NCI-H526 treated with DMSO at 0.1 percent for 48 hours (cell line): ENCODE measurements around the gene TMEM126A.
"Not testable (repeated sequence)": the region's sequence is repeated elsewhere in the genome, so short reads cannot be mapped to it uniquely, and the experiment has no call there.

Experiments
- DNase-seq: peaks from one replicate; lab custom pipeline; 2025; lab: John Stamatoyannopoulos, UW

Gene TMEM126A

GRCh38 chr11:85658180-85658579 is 10.4 kb downstream of the TMEM126A start:
- DNase-seq, result no peak

GRCh38 chr11:85661972-85662664 is 14.4 kb downstream of the TMEM126A start:
- DNase-seq, result no peak

DNA sequence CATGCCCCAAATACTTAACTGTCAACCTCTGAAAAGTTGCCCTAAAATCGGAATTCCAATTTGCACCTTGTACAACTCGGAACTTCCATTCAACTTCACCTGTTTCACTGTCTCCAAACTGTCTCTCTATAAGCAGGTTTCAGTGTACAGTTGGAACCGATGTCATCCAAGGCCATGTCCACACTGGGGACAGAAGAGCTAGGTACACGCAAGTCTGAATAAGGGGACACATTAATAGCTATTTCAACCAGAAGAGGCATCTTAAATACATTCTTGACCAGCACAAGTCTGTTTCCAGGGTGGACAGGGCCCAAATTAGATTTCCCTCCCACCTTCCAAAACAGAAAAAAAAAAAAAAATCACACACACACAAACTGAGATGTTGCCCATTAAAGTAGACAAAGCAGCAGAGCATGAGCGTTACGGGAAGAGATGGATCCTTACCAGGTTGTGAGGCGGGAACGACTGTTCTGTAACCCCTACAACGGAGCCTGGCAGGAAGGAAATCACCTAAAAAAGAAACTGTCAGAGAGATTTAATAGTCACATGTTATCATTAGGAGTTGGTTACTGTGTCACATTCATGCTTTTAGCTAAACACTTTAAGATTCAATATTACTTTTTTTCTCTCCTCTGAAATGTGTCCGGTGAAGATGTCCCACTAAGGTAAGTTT is 15.4 kb downstream of the TMEM126A start:
- DNase-seq, result no peak

DNA sequence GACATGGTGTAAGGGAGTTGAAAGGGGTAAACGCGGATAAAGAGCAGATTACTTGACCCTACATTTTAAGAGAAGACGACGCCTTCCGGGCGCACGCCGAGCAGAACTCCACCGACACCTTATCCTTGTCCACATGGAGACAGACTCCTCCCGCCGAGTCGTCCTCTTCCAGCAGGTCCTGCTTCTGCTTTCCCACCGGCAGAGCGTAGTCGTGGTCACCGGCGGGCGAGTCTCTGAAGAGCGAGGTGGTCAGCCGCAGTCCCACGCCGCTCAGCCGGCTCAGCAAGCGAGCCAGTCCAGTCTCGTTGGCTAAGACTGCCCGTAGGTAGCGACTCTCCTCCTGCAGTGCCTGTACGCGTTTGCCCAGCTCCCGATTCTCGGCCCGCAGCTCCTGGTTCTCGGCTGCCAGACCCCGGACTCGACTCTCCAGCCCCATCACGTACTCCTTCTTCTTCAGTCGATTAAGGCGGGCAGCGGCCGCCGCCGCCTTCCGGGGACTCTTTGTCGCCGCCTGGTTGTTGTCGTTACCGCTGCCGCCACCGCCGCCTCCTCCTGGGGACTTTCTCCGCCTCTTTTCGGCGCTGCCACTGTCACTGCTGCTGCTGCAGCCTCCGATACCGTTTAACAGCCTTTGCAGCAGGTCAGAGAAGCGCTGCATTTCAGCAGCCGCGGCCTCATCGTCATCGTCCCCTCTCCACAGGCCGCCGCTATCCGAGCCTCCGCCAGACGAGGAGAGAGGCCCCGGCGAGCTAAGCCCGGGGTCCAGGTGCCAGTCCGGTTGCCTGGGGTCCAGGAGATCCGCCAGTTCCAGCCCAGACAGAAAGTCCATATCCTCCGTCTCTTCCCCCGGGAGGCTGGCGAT is 16.2 kb downstream of the TMEM126A start:
- DNase-seq, result peak; percentile 74

DNA sequence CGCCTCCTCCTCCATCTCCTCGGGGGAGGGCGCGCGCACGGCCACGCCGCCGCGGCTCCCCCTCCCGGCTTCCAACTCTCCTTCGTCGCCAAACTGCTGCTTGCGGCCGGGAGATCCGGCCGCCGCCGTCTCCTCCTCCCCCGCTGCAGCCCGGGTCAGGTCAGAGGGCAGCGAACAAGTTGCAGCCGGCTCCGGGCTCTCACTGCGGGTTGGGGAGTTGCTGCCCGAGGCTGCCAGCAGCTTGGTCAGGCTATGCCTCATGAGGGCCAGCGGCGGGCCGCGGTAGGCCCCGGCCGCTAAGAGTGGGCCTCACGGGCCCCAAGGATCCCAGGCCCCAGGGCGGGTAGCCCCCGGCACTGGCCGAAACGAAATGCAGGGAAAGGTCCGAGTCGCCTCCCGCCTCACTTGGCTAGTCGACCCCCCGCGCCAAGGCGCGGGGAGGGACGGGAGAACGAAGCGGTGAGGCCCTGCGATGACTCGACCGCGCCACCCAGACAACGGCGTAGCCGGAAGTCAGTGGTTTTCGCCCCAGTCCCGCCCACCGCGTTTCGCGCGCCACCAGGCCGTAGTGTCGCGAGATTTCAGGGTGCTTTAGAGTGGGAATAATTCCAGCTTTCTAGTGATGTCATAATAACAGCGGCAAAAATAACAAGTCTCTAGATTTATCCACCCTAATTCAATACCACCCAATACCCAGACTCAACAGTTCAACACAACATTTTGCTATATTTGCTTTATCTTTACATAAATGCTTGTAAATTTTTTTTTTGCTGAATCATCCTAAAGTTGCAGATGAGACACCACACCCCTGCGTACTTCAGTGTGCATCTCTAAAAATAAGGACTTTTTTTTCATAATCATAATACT is 17.1 kb downstream of the TMEM126A start, which contains the start of gene CREBZF:
Gene CREBZF, minus strand, starts transcription at position 515 of the 867 bp plus-strand sequence. Its CDS starts 254 bp downstream, at position 261.
- DNase-seq, result peak; percentile 98

- DNase-seq, result no peak
Observed at GRCh38 chr11:85665733-85666132, 18.0 kb downstream of the TMEM126A start.

DNA sequence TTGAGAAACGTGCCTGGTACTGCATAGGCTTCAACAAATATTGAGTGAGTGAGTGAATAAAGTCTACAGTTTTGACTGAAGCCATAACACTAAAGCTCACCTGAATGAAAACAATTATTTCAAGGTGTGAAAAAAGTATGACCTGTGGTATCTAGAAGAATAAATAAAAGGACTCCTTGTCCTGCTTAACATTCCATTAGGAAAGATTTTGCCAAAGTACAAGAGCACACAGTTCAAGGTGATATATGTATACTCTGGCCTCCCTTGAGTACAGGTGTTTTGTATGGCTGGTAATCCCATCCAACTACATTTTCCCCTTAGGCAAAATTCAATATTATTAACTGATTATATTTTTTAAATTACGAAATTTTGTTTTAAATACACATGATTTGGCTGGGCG is 18.9 kb downstream of the TMEM126A start:
- no peak for DNase-seq

DNA sequence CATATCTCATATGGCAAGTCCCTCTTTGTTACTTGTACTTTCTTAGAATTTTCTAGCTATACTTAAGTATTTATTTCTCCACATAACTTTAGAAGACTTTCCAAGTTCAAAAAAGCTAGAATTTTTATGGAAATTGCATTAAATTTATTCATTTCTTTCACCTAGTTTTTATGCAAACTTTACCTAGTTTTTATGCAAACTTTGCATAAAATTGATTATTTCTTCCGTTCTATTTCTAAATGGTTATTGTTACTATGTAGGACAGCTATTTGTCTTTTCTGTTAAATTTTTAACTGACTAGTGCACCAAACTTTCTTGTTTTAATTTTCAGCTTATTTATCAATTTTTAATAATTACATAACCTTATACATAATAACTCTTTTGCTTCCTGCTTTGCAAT is 20.4 kb downstream of the TMEM126A start:
- DNase-seq, result no peak

DNA sequence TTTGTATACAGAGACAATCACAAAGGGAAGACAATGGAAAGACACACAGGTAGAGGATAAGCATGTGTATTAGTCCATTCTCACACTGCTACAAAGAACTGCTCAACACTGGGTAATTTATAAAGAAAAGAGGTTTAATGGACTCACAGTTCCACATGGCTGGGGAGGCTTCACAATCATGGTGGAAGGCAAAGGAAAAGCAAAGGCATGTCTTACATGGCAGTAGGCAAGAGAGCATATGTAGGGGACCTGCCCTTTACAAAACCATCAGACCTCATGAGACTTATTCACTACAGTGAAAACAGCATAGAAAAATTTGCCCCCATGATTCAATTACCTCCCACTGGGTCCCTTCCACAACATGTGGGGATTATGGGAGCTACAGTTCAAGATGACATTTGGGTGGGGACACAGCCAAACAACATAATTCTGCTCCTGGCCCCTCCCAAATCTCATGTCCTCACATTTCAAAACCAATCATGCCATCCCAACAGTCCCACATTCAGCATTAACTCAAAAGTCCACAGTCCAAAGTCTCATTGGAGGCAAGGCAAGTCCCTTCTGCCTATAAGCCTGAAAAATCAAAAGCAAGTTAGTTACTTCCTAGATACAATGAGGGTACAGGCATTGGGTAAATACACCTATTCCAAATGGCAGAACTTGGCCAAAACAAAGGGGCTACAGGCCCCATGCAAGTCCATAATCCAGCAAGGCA is 23.3 kb downstream of the TMEM126A start:
- DNase-seq, result not testable (repeated sequence)

- no peak for DNase-seq
Observed at GRCh38 chr11:85672105-85672902, 24.5 kb downstream of the TMEM126A start.

DNA sequence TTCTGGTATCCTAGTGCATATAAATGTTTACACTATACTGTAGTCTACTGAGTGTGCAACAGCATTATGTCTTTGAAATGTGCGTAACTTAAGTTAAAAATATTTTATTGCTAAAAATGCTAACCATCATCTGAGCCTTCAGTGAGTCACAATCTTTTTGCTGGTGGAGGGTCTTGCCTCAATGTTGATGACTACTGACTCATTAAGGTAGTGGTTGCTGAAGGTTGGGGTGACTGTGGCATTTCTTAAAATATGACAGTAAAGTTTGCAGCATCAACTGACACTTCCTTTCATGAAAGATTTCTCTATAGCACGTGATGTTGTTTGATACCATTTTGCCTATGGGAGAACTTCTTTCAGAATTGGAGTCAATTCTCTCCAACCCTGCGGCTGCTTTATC is 25.6 kb downstream of the TMEM126A start:
- DNase-seq, result no peak

DNA sequence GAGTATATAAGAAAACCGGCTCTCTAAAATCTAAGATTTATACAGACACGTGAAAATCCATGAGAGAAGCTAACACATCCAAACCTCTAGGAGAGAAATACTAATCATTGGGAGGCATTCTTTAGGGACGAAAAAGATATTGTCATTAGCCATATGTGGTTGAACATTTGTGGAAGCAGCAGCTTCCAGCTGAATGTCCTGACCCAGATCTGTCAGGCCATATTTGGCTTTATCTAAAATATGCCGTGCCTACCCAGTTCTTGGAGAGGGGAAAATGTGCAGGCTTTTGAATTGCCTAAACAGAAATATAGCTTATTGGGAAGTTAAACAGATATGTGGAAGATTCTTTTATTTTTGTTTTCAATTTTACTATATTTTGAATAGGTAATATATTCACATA is 31.8 kb downstream of the TMEM126A start:
- no peak for DNase-seq

GRCh38 chr11:85680897-85681296 is 33.1 kb downstream of the TMEM126A start:
- DNase-seq, result no peak

GRCh38 chr11:85682330-85683305 is 34.9 kb downstream of the TMEM126A start:
- no peak for DNase-seq

GRCh38 chr11:85685125-85685819 is 37.5 kb downstream of the TMEM126A start:
- no peak for DNase-seq

DNA sequence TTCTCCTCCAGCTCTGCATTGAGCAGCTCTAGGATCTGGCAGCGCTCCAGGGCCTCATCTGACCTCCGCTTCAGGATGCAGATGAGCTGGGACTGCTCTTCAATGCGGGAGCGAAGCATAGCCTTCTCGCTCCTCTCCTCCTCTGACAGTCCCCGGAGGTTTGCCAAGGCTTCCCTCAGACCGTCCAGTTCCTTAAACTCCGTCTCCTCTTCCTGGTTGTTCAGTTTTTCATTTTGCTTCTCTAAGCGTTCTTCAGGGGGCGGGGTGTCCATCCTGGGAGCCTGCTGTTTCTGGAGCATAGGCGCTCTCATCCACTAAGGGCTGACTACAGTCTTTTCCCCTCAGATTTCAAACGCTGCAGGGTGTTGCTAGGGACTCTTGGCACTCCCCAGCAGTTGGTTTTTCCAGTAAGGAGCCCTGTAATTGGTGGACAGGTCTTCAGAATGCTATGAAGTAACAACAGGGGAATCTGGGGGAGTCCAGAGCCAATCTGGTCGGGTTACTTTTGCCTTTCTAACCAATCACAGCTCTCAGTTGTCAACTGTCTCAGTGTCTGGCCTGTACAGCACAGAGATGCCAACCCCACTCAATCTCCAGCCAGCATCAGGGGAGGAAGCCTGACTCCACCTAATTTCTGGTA is 38.2 kb downstream of the TMEM126A start, which contains the start of gene CCDC89:
Gene CCDC89, minus strand, starts transcription at position 376 of the 640 bp plus-strand sequence. Its CDS starts 65 bp downstream, at position 311.
- no peak for DNase-seq

DNA sequence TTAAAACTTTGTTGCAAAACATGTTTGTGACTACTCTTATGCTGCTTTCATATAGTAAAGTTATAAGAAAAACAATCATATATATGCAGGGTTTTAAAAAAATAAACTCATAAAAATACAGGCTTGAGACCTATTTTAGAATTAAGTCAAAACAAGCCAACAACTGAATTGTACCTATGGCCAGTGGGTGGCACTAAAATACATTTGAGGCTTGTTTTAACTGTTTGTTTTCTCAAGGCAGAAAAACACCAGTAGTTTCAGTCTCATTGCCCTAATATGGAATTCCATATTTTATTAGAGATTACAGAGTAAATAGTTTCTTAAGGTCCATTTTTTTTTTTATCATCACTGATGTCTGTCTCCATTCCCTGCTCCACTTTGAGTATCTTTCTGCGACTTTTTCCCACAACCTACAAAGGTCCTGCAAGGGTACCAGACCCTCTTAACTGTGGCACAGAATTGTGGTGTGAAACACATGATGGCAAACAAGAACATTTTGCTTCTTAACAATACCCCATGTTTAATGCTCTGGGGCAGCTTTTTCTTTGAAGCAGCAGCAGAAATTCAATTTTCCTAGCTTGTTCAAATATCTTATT is 46.7 kb downstream of the TMEM126A start:
- DNase-seq, result peak; percentile 54
